GM19239 (cell line): ENCODE measurements around the gene CDCA5.

ENCODE experiments used
- DNase-seq: peaks from one replicate; pipeline ENCODE4 v3.0.0; 2011; ENCODE audit warnings: low spot score; ENCODE audit not compliant: insufficient read length
- FAIRE-seq: peaks from 2 replicates; lab custom pipeline; 2011; peaks lifted over from hg19 to GRCh38; lab: Jason Lieb, UNC

The CDCA5 gene

DNA sequence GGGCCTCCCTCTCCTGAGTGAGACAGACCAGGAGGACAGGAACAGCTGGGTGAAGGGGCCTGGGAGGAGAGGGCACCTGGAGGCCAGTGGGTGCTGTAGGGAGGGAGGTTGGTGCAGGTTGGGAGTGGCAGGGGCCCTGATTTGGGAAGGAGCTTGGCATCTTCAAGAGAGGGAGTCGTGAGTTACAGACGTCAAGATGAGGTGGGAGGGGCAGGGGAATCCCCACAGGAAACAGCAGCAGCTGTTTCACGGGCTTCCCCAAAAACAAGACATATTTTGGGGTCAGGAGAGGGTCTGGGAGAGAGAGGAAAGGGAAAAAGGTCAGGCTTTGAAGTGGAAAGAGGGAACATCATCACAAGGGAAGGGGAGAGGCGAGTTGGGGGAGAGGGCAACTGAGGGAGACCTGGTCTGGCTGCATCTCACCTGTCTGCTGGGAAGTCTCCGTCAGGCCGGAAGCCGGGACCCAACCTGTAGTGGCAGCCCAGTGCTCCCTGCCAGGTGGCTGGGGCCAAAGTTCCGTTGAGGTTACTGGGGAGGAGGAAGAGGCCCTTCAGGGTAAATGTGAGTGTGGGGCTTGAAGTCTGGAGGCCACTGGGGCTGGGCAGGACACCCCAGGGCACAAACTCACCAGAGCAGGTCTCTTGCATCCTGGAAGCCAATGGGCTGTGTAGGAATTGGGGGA is 29.9 kb downstream of the CDCA5 start:
- DNase-seq, result no peak
- peak; percentile 14 for FAIRE-seq

DNA sequence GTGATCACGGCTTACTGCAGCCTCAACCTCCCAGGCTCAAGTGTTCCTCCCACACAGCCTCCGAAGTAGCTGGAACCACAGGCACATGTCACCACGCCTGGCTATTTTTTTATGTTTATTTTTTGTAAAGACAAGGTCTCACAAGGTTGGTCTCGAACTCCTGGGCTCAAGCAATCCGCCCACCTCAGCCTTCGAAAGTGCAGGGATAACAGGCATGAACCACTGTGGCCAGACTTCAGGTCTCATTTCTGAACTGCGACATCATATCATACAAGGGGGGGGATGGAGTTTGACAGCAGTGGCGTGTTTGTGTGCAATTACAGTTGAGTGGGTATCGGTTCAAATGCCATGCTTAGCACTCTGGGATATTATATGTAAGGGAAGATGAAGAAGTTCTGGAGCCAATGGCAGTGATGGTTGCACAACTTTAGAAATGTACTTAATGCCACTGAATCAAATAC is 32.4 kb downstream of the CDCA5 start:
- FAIRE-seq (no peak), DNase-seq (no peak)

- DNase-seq, result no peak
- no peak for FAIRE-seq
Observed at GRCh38 chr11:65047581-65048422, 36.0 kb downstream of the CDCA5 start.

GRCh38 chr11:65045728-65046127 is 38.1 kb downstream of the CDCA5 start:
- DNase-seq (no peak), FAIRE-seq (no peak)

DNA sequence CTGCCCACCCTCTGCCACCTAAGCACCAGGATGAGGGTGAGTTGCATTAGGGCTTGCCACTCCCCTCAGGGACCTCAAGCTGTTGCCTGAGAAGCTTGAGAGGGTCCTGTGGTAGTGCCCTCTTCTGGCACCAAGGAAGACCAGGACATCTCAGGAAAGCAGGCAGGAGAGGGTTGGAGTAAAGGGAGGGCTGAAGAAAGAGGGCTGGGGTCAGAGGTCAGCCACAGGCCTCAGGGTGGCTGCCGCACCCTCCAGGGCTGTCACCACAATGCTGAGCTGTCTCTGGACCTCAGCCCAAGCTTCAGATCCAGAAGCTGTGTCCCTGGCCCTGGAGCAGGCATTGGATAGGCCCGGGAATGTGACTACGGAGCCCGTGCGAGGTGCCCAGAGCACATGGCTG is 38.8 kb downstream of the CDCA5 start:
- FAIRE-seq (no peak), DNase-seq (no peak)

DNA sequence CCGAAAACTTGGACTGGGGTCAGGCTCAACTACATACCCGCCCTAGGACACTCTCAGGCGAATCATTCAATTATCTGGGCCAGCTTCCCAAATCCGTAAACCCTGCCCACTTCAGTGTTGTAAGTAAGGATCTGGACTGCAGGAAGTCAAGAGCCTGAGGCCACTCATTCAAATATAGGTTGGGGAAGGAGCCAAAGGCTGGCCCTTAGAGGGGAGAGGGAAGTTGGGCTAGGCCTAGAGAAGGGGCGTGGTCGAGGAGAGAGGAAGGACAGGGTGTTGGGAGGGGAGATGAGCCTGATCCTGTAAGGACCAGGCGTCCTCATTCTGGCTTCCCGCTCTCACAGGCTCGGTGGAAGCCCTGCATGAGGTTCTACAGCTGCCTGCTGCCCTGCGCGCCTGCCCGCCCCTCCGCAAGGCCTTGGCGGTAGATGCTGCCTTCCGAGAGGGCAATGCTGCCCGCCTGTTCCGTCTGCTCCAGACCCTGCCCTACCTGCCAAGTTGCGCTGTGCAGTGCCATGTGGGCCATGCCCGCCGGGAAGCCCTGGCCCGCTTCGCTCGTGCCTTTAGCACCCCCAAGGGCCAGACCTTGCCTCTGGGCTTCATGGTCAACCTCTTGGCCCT is 39.8 kb downstream of the CDCA5 start:
- DNase-seq (no peak), FAIRE-seq (no peak)

DNA sequence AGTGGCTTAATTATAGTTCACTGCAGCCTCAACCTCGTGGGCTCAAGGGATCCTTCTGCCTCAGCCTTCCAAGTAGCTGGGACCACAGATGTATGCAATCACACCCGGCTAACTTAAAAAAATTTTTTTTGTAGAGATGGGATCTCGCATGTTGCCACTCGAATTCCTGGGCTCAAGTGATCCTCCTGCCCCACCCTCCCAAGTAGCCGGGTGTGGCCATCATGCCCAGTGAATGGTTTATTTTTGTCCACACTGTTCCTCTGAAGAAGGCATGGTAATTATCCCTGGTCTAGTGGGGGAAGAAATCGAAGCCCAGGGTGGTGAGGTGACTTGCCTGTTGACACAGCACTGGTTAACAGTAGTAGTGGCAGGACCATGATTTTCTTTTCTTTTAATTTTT is 40.9 kb downstream of the CDCA5 start:
- no peak for DNase-seq
- FAIRE-seq, result no peak

GRCh38 chr11:65040847-65041622 is 42.8 kb downstream of the CDCA5 start, which contains the start of gene SAC3D1:
Gene SAC3D1, plus strand, starts transcription at chr11:65041210. Its CDS starts 83 bp downstream, at chr11:65041293.
- DNase-seq (peak; percentile 98), FAIRE-seq (peak; percentile 97)

GRCh38 chr11:65040520-65040846 is 43.4 kb downstream of the CDCA5 start:
- DNase-seq (no peak), FAIRE-seq (no peak)

DNA sequence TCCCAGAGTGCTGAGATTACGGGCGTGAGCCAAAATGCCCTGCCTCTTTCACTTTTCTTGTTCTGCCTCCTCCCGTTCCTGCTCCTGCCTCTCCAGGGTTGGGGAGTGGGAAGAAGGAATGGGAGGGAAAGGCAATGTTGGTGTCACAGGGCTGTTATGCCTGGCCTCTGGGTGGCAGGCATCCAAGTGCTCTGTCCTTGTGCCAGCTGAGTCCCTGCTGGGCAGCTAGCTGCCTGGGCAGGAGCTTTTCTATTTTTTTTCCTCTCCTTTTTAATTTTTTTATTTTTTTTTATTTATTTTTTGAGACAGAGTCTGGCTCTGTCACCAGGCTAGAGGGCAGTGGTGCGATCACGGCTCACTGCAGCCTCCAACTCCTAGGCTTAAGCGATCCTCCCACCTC is 46.9 kb downstream of the CDCA5 start:
- FAIRE-seq, result no peak
- DNase-seq, result no peak

DNA sequence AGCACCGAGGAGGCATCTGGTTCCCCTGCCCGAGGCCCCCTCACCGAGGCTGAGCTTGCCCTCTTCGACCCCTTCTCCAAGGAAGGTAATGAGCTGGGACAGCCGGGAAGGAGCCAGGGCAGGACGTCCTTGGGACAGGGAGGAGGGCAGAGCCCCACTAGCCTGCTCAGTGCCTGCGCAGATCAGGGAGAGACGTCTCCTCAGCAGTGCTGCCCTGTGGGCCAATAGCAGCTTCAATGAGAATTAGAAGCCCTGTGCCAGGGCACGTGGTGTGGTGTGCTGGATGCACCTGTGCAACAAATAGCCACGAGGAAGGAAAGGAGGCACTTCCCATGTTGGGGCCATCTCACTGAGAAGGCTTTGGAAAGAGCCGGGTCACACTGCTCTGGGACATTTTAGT is 48.3 kb downstream of the CDCA5 start:
- no peak for FAIRE-seq

GRCh38 chr11:65034423-65034822 is 49.4 kb downstream of the CDCA5 start:
- DNase-seq, result no peak
- FAIRE-seq, result no peak

More for the DNA sequence above, 48.3 kb downstream of the CDCA5 start:
- DNase-seq, result no peak

- DNase-seq (no peak), FAIRE-seq (no peak)
Observed at GRCh38 chr11:65032216-65032615, 51.6 kb downstream of the CDCA5 start.
